Endothelial cell of umbilical vein (primary cell): ENCODE measurements around the gene SDC1. TPM values are rescaled to one million over a fixed set of nuclear protein-coding genes. Genes with fewer than 3 reads are reported as not detected.

Source experiments
- BruUV-seq: library from RNA; stranded (reverse); fragments of 400-500 nt; replicated peaks from 2 replicates; lab custom pipeline; 2021; lab: Mats Ljungman, UMichigan
- CTCF ChIA-PET: fragments of 300-600, 350-600 bp; sonication (Branson Sonifier 250); formaldehyde crosslinking; loops from one replicate; lab custom pipeline; 2021; ENCODE audit warnings: antibody characterized with exemption, inconsistent platforms; lab: Charles Lee
- POLR2A ChIA-PET: fragments of 300-600, 350-600 bp; sonication (Branson Sonifier 250); formaldehyde crosslinking; loops from one replicate; lab custom pipeline; 2021; ENCODE audit warnings: antibody characterized with exemption, inconsistent platforms; lab: Charles Lee
- DNase-seq: peaks from one replicate; pipeline ENCODE4 v3.0.0-alpha.2; 2011; ENCODE audit warnings: low read depth, low spot score
- FAIRE-seq: peaks from 2 replicates; lab custom pipeline; 2011; peaks lifted over from hg19 to GRCh38; lab: Jason Lieb, UNC
- H2AFZ ChIP-seq: 2 replicates; pipeline ENCODE4 v1.6.0; 2012; ENCODE audit warnings: low read depth, low read length, control low read depth, inconsistent platforms
- H3K27ac ChIP-seq: 2 replicates; pipeline ENCODE4 v1.5.1; 2011; ENCODE audit warnings: low read depth, mild to moderate bottlenecking, control low read depth, low read length, moderate library complexity; ENCODE audit not compliant: insufficient read depth
- H3K27me3 ChIP-seq, 2 experiments: 2 replicates each; pipeline versions ENCODE4 v1.6.0 to v1.6.1; 2011; ENCODE audit warnings: low read length in 2 of 2, mixed read lengths in 1 of 2; ENCODE audit not compliant: control insufficient read depth in 2 of 2, insufficient read depth in 2 of 2
- H3K36me3 ChIP-seq, 2 experiments: 2 replicates in 1 of 2; 3 replicates in 1 of 2; pipeline ENCODE4 v1.5.1; 2011; ENCODE audit warnings: low read length in 2 of 2, mild to moderate bottlenecking in 1 of 2, moderate library complexity in 1 of 2; ENCODE audit not compliant: control insufficient read depth in 2 of 2, insufficient read depth in 2 of 2; ENCODE audit errors: extremely low read depth in 1 of 2
- H3K4me1 ChIP-seq: 3 replicates; pipeline ENCODE4 v1.5.1; 2011; ENCODE audit warnings: mild to moderate bottlenecking, low read length; ENCODE audit not compliant: control insufficient read depth, insufficient read depth; ENCODE audit errors: extremely low read depth
- H3K4me2 ChIP-seq: 2 replicates; pipeline ENCODE4 v1.6.1; 2011; ENCODE audit warnings: low read length, control low read depth, mixed read lengths; ENCODE audit not compliant: insufficient read depth
- H3K4me3 ChIP-seq, 3 experiments: fragments of 200-600 bp in 1 of 3; sonication (generic), shearing (Covaris generic) in 1 of 3; replicated peaks in 1 of 3; 2 replicates each; pipeline ENCODE4 v1.5.1; 2011 to 2016; ENCODE audit warnings: control low read depth in 3 of 3, low read length in 3 of 3, mild to moderate bottlenecking in 2 of 3, inconsistent platforms in 1 of 3, low read depth in 1 of 3, moderate library complexity in 1 of 3; ENCODE audit not compliant: insufficient read depth in 1 of 3
- H3K79me2 ChIP-seq: 2 replicates; pipeline ENCODE4 v1.6.0; 2012; ENCODE audit warnings: low read length, inconsistent platforms; ENCODE audit not compliant: control insufficient read depth, insufficient read depth
- H3K9ac ChIP-seq: replicated peaks from 2 replicates; pipeline ENCODE3; 2011; ENCODE audit warnings: low read length, control low read depth; ENCODE audit not compliant: insufficient read depth; ENCODE audit errors: extremely low read depth
- H3K9me1 ChIP-seq: replicated peaks from 3 replicates; pipeline ENCODE4 v1.6.0; 2011; ENCODE audit warnings: mild to moderate bottlenecking, low read length; ENCODE audit not compliant: control insufficient read depth, insufficient read depth; ENCODE audit errors: extremely low read depth
- H3K9me3 ChIP-seq: replicated peaks from 2 replicates; pipeline ENCODE4 v1.5.1; 2012; ENCODE audit warnings: low read length, inconsistent platforms; ENCODE audit not compliant: control insufficient read depth, insufficient read depth
- H4K20me1 ChIP-seq: replicated peaks from 2 replicates; pipeline ENCODE3; 2011; ENCODE audit warnings: mild to moderate bottlenecking, low read length; ENCODE audit not compliant: control insufficient read depth, insufficient read depth; ENCODE audit errors: extremely low read depth
- CTCF ChIP-seq, 2 donors: IDR thresholded peaks; 1 replicate in 1 of 2; 2 replicates in 1 of 2; pipeline ENCODE4 v1.5.1; 2011; ENCODE audit warnings: low read length in 2 of 2, mild to moderate bottlenecking in 2 of 2, moderate library complexity in 2 of 2, control low read depth in 1 of 2, inconsistent platforms in 1 of 2, low read depth in 1 of 2; ENCODE audit not compliant: insufficient read depth in 1 of 2; ENCODE audit errors: extremely low read depth in 1 of 2
- FOS ChIP-seq: IDR thresholded peaks from 2 replicates; pipeline ENCODE4 v1.6.1; 2011; ENCODE audit warnings: mild to moderate bottlenecking, low read length, moderate library complexity, borderline replicate concordance; ENCODE audit not compliant: insufficient read depth
- GATA2 ChIP-seq: IDR thresholded peaks from 2 replicates; pipeline ENCODE4 v1.7.0; 2011; ENCODE audit warnings: low read depth, mild to moderate bottlenecking, moderate library complexity, mixed read lengths, low read length; ENCODE audit not compliant: insufficient read length, insufficient read depth
- MYC ChIP-seq: IDR thresholded peaks from one replicate; pipeline ENCODE4 v1.6.1; 2011; ENCODE audit warnings: mild to moderate bottlenecking, low read depth, low read length
- POLR2A ChIP-seq: IDR thresholded peaks from 2 replicates; pipeline ENCODE4 v1.6.1; 2012; ENCODE audit warnings: low read depth, mild to moderate bottlenecking, control low read depth, low read length
- POLR2AphosphoS5 ChIP-seq: IDR thresholded peaks from 2 replicates; pipeline ENCODE4 v1.6.1; 2012; ENCODE audit warnings: low read depth, mild to moderate bottlenecking, control low read depth, low read length, moderate library complexity; ENCODE audit not compliant: insufficient read depth
- dilution Hi-C: fragments of 300-500 bp; cut with MboI; formaldehyde crosslinking; loops from one replicate; pipeline ENCODE4 v1.15.0; 2019; ENCODE audit warnings: low sequenced_read_pairs; ENCODE audit not compliant: extremely low pct_ligation_motif_present
- intact Hi-C: fragments of 100-400 bp; cut with micrococcal nuclease; formaldehyde crosslinking; loops from one replicate; pipeline ENCODE4 v1.10.0; 2022
- polyA plus RNA-seq, 4 experiments: library from polyadenylated mRNA; depleted of rRNA in 3 of 4; stranded (reverse) in 3 of 4; unstranded in 1 of 4; fragments of >200 nt; gene quantifications; 2 replicates each; pipeline versions ENCODE4 v1.2.1 to v1.2.3, GENCODE V29; 2011 to 2012; ENCODE audit warnings: missing spikeins in 1 of 4
- total RNA-seq: library from RNA; stranded (reverse); gene quantifications from 2 replicates; pipeline ENCODE4 v1.2.3, GENCODE V29; 2021

The SDC1 gene
- total and polyA plus RNA-seq, 2 donors (not counting 3 experiments of a cell fraction or from before 2014, with no cell fraction given): 3.2 to 4.0 TPM

DNA sequence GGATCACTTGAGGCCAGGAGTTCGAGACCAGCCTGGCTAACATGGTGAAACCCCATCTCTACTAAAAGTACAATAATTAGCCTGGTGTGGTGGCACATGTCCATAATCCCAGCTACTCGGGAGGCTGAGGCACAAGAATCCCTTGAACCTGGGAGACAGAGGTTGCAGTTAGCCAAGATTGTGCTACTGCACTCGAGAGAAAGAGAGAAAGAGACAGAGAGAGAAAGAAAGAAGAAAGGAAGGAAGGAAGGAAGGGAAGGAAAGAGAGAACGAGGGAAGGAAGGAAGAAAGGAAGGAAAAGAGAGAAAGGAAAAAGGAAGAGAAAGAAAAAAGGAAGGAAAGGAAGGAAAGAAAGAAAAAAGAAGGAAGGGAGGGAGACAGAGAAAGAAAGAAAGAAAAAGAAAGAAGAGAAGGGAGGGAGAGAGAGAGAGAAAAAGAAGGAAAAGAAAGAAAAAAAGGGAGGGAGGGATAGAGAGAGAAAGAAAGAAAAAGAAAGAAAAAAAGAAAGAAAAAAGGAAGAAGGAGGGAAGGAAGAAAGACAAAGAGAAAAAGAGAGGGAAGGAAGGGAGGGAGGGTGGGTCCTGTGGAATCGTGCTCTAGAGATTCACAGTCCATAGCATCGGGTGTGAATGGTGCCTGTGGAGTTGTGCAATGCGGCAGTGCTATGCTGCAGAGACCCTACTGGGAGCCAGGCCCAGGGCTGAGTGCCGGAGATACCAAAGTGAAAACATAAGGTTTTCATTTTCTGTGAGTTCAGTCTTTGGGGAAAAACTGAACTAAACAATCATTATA is 4.6 kb upstream of the SDC1 start:
- H3K36me3 ChIP-seq: no peaks in the 10 kb centered on the region
- H4K20me1 ChIP-seq: no peaks in the 10 kb centered on the region
- TF ChIP-seq POLR2AphosphoS5: no peak
- TF ChIP-seq MYC: no peak
- TF ChIP-seq GATA2: no peak
- no peak for TF ChIP-seq FOS
- no peak for TF ChIP-seq CTCF (IDR thresholded peaks at IDR 0.05; ENCODE audit: extremely low read depth in 1 of 2, insufficient read depth in 1 of 2, low read depth in 1 of 2, low read length in 2 of 2)
- TF ChIP-seq POLR2A: no peak
- no peak overlapping the region for H3K9ac ChIP-seq
- H3K4me1 ChIP-seq: peaks cover 4% of the 10 kb centered on the region
- no peak for DNase-seq
- peaks cover 2 to 3% of the 10 kb centered on the region in 2 experiments for H3K27me3 ChIP-seq
- intact Hi-C loops: no loop called here
- dilution Hi-C loops: no loop called here
- H3K9me1 ChIP-seq: no peaks in the 10 kb centered on the region
- CTCF ChIA-PET: no interaction called here
- POLR2A ChIA-PET: no interaction called here
- H3K27ac ChIP-seq: no peak overlapping the region
- no peak overlapping the region for H2AFZ ChIP-seq
- no peak overlapping the region for H3K4me3 ChIP-seq
- no peaks in the 10 kb centered on the region for H3K79me2 ChIP-seq
- H3K9me3 ChIP-seq: no peaks in the 10 kb centered on the region
- no peak overlapping the region for H3K4me2 ChIP-seq
- FAIRE-seq: peak; percentile 12
- BruUV-seq: no TSS peak
